ENCODE data around the gene MNDA.
"Not testable (repeated sequence)": the region's sequence is repeated elsewhere in the genome, so short reads cannot be mapped to it uniquely, and the experiment has no call there.

MNDA gene

DNA sequence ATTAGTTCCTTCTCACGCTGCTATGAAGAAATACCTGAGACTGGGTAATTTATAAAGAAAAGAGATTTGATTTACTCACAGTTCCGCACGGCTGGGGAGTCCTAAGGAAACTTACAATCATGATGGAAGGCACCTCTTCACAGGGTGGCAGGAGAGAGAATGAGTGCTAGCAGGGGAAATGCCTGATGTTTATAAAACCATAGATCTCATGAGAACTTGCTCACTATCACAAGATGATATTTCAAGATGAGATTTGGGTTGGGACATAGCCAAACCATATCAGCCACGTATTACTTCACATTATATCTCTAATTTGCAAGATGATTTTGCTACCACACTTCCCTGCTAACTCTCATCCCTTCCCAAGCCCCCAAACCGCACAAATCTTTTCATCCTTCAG is 9.1 kb downstream of the MNDA start:
- DNase-seq = no peak

DNA sequence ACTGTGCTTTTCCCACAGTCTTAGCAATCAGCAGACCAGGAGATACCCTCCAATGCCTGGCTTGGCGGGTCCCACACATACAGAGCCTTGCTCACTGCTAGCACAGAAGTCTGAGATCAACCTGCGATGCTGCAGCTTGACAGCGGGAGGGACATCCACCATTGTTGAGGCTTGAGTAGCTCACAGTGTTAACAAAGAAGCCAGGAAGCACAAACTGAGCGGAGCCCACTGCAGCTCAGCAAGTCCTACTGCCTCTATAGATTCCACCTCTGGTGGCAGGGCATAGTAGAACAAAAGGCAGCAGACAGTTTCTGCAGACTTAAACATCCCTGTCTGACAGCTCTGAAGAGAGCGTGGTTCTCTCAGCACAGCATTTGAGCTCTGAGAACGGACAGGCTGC is 33.4 kb downstream of the MNDA start:
- DNase-seq = no peak

DNA sequence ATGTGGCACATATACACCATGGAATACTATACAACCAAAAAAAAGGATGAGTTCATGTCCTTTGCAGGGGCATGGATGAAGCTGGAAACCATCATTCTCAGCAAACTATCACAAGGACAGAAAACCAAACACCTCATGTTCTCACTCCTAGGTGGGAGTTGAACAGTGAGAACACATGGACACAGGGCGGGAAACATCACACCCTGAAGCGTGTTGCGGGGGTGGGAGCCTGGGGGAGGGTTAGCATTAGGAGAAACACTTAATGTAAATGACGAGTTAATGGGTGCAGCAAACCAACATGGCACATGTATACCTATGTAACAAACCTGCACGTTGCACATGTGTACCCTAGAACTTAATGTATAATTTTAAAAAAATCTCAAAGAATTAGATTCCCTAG is 39.3 kb downstream of the MNDA start:
- not testable (repeated sequence) for DNase-seq

DNA sequence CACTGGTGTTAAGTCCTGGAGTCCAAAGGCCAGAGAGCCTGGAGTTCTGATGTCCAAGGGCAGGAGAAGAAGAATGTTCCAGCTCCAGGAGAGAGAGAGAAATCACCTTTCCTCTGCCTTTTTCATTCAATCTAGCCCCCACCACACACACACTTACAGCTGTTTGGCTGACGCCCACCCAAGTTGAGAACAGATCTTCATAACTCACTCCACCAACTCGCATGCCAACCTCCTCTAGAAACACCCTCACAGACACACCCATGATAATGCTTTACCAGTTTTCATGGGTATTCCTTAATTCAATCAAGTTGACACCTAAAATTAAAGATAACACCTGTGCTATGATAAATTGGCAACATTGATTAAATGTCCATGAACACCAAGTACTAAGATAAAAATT is 42.0 kb downstream of the MNDA start:
- no peak for DNase-seq

DNA sequence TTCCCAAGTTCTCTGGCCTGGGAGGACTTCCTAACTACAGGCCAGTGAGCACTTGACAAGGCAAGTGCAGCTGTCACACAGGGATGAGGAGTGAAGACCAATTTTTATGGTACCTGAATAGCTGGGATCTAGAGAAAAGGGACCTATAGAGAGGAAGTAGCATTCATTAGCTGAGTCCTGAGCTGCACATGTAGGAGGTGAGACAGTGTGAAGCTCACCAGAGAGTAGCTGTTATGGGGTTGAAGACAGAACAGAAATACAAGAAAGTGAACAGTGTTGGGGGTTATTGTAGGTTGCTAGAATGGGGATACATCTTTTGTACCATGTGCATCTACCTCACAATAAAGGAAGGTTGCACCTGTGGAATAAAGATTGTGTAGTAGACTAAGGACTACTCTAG is 62.5 kb downstream of the MNDA start:
- no peak for DNase-seq

DNA sequence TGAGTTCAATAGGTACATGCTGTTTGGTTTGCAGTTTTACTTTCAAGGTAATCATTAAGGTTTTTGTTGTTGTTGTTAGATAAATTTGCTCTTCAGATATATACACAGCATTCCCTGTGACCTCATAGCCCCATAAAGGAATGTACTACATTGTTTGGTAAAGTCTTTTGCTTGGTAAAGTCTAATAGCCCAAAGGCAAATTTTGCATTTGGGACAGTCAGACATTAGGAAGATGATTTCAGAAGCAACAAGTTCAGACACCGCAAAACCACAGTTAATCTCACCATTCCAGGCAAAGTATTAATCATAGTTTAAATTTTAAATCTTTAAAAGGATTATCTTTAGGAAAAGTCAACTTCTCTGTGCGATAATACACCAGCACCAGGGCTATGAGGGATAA is 67.6 kb downstream of the MNDA start:
- DNase-seq = no peak

Measured in NCI-H446 (cell line).